Amygdala (tissue), 56 donors: ENCODE data around the gene FADS2.
A peak's percentile ranks its signal among the peaks of the same experiment; 100 is the strongest.

Experiments used
- DNase-seq, 56 donors: peaks; one replicate each; lab custom pipeline; 2025; lab: John Stamatoyannopoulos, UW

Gene FADS2

GRCh38 chr11:61795459-61795858 lies 32.6 kb upstream of the FADS2 start:
- DNase-seq, result no peak

GRCh38 chr11:61795876-61796526 lies 32.1 kb upstream of the FADS2 start:
- no peak for DNase-seq

- DNase-seq, result peak in 44 of 56 donors; percentile 12 to 92 (median 58)
These were observed 30.7 kb upstream of the FADS2 start for GRCh38 chr11:61797263-61797944.

GRCh38 chr11:61799665-61800284 lies 28.3 kb upstream of the FADS2 start:
- DNase-seq, result no peak

GRCh38 chr11:61800331-61801281 lies 27.5 kb upstream of the FADS2 start:
- DNase-seq, result no peak

- no peak for DNase-seq
These were observed 25.5 kb upstream of the FADS2 start for GRCh38 chr11:61802605-61803004.

- peak in 1 of 56 donors; percentile 39 for DNase-seq
These were observed 24.0 kb upstream of the FADS2 start for GRCh38 chr11:61803889-61804647.

GRCh38 chr11:61805146-61805545 lies 23.0 kb upstream of the FADS2 start:
- no peak for DNase-seq

- DNase-seq, result no peak
These were observed 21.3 kb upstream of the FADS2 start for GRCh38 chr11:61806785-61807184.

GRCh38 chr11:61810671-61811175 lies 17.4 kb upstream of the FADS2 start:
- no peak for DNase-seq

- DNase-seq, result no peak
These were observed 16.3 kb upstream of the FADS2 start for GRCh38 chr11:61811831-61812230.

GRCh38 chr11:61812736-61813411 lies 15.2 kb upstream of the FADS2 start:
- DNase-seq, result no peak

GRCh38 chr11:61814247-61814957 lies 13.7 kb upstream of the FADS2 start:
- peak in 40 of 56 donors; percentile 19 to 84 (median 58) for DNase-seq

GRCh38 chr11:61814958-61815789 lies 12.9 kb upstream of the FADS2 start:
- peak; percentile 82 to 99 (median 95) for DNase-seq

- peak in 43 of 56 donors; percentile 33 to 81 (median 66) for DNase-seq
These were observed 12.0 kb upstream of the FADS2 start for GRCh38 chr11:61815790-61816735.

GRCh38 chr11:61816736-61817455 lies 11.2 kb upstream of the FADS2 start, which contains the start of gene FADS1:
FADS1 (minus strand) TSS chr11:61817003; CDS start chr11:61816929, 74 bp downstream.
- peak in 55 of 56 donors; percentile 44 to 97 (median 88) for DNase-seq
